GM18511 (cell line): ENCODE measurements around the gene TM9SF1.

Experiments used
- ATAC-seq: cut with Tn5 transposase; IDR thresholded peaks from one replicate; pipeline ENCODE4 v1.9.1; 2021; ENCODE audit warnings: mild to moderate bottlenecking, moderate library complexity; ENCODE audit not compliant: unreplicated experiment

TM9SF1 gene

GRCh38 chr14:24195186-24196070 is at the start of gene TM9SF1:
Gene TM9SF1, minus strand, starts transcription at chr14:24195441. Its CDS starts 422 bp downstream, at chr14:24195019.
- ATAC-seq = peak; percentile 90

GRCh38 chr14:24243336-24243836 is 48.1 kb upstream of the TM9SF1 start:
- ATAC-seq = no peak

GRCh38 chr14:24241829-24242443 is 46.7 kb upstream of the TM9SF1 start:
- peak; percentile 85 for ATAC-seq

- no peak for ATAC-seq
Observed at GRCh38 chr14:24240110-24240918, 45.1 kb upstream of the TM9SF1 start.

GRCh38 chr14:24238527-24239037 is 43.3 kb upstream of the TM9SF1 start:
- ATAC-seq = no peak

GRCh38 chr14:24238123-24238522 is 42.9 kb upstream of the TM9SF1 start:
- no peak for ATAC-seq

- ATAC-seq = no peak
Observed at GRCh38 chr14:24237463-24237955, 42.3 kb upstream of the TM9SF1 start.

GRCh38 chr14:24236689-24237462 is 41.6 kb upstream of the TM9SF1 start:
- ATAC-seq = no peak

GRCh38 chr14:24235804-24236688 is 40.8 kb upstream of the TM9SF1 start:
- no peak for ATAC-seq

- ATAC-seq = no peak
Observed at GRCh38 chr14:24234095-24235005, 39.1 kb upstream of the TM9SF1 start.

- ATAC-seq = no peak
Observed at GRCh38 chr14:24233538-24233866, 38.3 kb upstream of the TM9SF1 start.

GRCh38 chr14:24232645-24233537 is 37.6 kb upstream of the TM9SF1 start, which contains the start of gene GMPR2:
Gene GMPR2, plus strand, starts transcription at chr14:24232929. Its CDS starts 325 bp downstream, at chr14:24233254.
- peak; percentile 71 for ATAC-seq

GRCh38 chr14:24232121-24232644 is 36.9 kb upstream of the TM9SF1 start, which contains the start of gene NEDD8:
Gene NEDD8, minus strand, starts transcription at chr14:24232367. Its CDS starts 100 bp downstream, at chr14:24232267.
- peak; percentile 82 for ATAC-seq

- ATAC-seq = peak; percentile 17
Observed at GRCh38 chr14:24231263-24232120, 36.3 kb upstream of the TM9SF1 start.

- no peak for ATAC-seq
Observed at GRCh38 chr14:24228902-24229301, 33.7 kb upstream of the TM9SF1 start.

GRCh38 chr14:24226473-24226872 is 31.2 kb upstream of the TM9SF1 start:
- ATAC-seq = no peak
